NCI-H146 treated with DMSO at 0.1 percent for 48 hours (cell line): ENCODE data around the gene PHACTR3.

Source experiments
- DNase-seq: peaks from one replicate; lab custom pipeline; 2025; ENCODE audit not compliant: unreplicated experiment; lab: John Stamatoyannopoulos, UW

Gene PHACTR3

GRCh38 chr20:59668926-59669850 is 64.8 kb downstream of the PHACTR3 start:
- DNase-seq = no peak

- no peak for DNase-seq
These were observed 66.6 kb downstream of the PHACTR3 start for GRCh38 chr20:59670786-59671492.

GRCh38 chr20:59671661-59672471 is 67.5 kb downstream of the PHACTR3 start:
- no peak for DNase-seq

- DNase-seq = no peak
These were observed 68.2 kb downstream of the PHACTR3 start for GRCh38 chr20:59672576-59672975.

- DNase-seq = no peak
These were observed 69.1 kb downstream of the PHACTR3 start for GRCh38 chr20:59673288-59673997.

- DNase-seq = no peak
These were observed 69.7 kb downstream of the PHACTR3 start for GRCh38 chr20:59673998-59674445.

- DNase-seq = no peak
These were observed 71.9 kb downstream of the PHACTR3 start for GRCh38 chr20:59676126-59676850.

GRCh38 chr20:59676851-59677182 is 72.5 kb downstream of the PHACTR3 start:
- DNase-seq = no peak

GRCh38 chr20:59677586-59677985 is 73.2 kb downstream of the PHACTR3 start:
- DNase-seq = no peak

- DNase-seq = no peak
These were observed 73.9 kb downstream of the PHACTR3 start for GRCh38 chr20:59678288-59678687.

GRCh38 chr20:59678951-59679350 is 74.6 kb downstream of the PHACTR3 start:
- no peak for DNase-seq

GRCh38 chr20:59680148-59680650 is 75.9 kb downstream of the PHACTR3 start:
- no peak for DNase-seq

- DNase-seq = no peak
These were observed 76.5 kb downstream of the PHACTR3 start for GRCh38 chr20:59680852-59681251.

GRCh38 chr20:59682603-59683002 is 78.3 kb downstream of the PHACTR3 start:
- DNase-seq = no peak

GRCh38 chr20:59683181-59683580 is 78.8 kb downstream of the PHACTR3 start:
- DNase-seq = no peak

GRCh38 chr20:59684685-59685242 is 80.4 kb downstream of the PHACTR3 start:
- DNase-seq = no peak

- no peak for DNase-seq
These were observed 82.3 kb downstream of the PHACTR3 start for GRCh38 chr20:59686404-59687346.

- DNase-seq = no peak
These were observed 84.0 kb downstream of the PHACTR3 start for GRCh38 chr20:59688356-59688755.
